T-cell (primary cell): ENCODE results near the gene DKK3. TPM values are rescaled to one million over a fixed set of nuclear protein-coding genes. Genes with fewer than 3 reads are reported as not detected.

Experiments used
- ATAC-seq, 4 experiments: fragments of 200-7000 bp in 3 of 4; fragments of 150-1000 bp in 1 of 4; cut with Tn5 transposase; replicated peaks in 1 of 4; 1 replicate in 3 of 4; 2 replicates in 1 of 4; pipeline ENCODE4 v1.10.0; 2021; ENCODE audit warnings: moderate library complexity in 3 of 4, mild to moderate bottlenecking in 2 of 4, moderate number of reproducible peaks in 1 of 4
- CTCF ChIA-PET, 2 donors: fragments of 300-600 bp; sonication (Branson Sonifier 250); formaldehyde crosslinking; loops; one replicate each; lab custom pipeline; 2022; ENCODE audit warnings: antibody characterized with exemption in 2 of 2; lab: Charles Lee
- POLR2A ChIA-PET, 2 donors: fragments of 300-600 bp; sonication (Branson Sonifier 250); formaldehyde crosslinking; loops; one replicate each; lab custom pipeline; 2022; ENCODE audit warnings: antibody characterized with exemption in 2 of 2; lab: Charles Lee
- DNase-seq, 35 experiments: peaks; one replicate each; pipeline versions ENCODE4 v3.0.0 to v3.0.0-alpha.2; 2013 to 2023
- H3K27ac ChIP-seq: one replicate; pipeline ENCODE4 v1.5.1; 2013; ENCODE audit warnings: low read length
- H3K27me3 ChIP-seq, 2 experiments: replicated peaks in 1 of 2; 1 replicate in 1 of 2; 2 replicates in 1 of 2; pipeline versions ENCODE4 v1.6.1 to v1.7.0; 2013; ENCODE audit warnings: low read length in 1 of 2, mixed read lengths in 1 of 2; ENCODE audit not compliant: control insufficient read depth in 2 of 2, insufficient read depth in 2 of 2; ENCODE audit errors: extremely low read depth in 1 of 2
- H3K36me3 ChIP-seq, 2 donors: 1 replicate in 1 of 2; 2 replicates in 1 of 2; pipeline versions ENCODE4 v1.6.1 to v1.7.0; 2013; ENCODE audit warnings: low read length in 1 of 2; ENCODE audit not compliant: control insufficient read depth in 2 of 2, insufficient read depth in 1 of 2; ENCODE audit errors: extremely low read depth in 1 of 2
- H3K4me1 ChIP-seq, 2 experiments: 1 replicate in 1 of 2; 2 replicates in 1 of 2; pipeline versions ENCODE4 v1.6.1 to v1.7.0; 2013; ENCODE audit warnings: low read length in 2 of 2, mixed read lengths in 1 of 2; ENCODE audit not compliant: insufficient read depth in 2 of 2, control insufficient read depth in 1 of 2; ENCODE audit errors: extremely low read depth in 1 of 2
- H3K4me3 ChIP-seq, 2 donors: 1 replicate in 1 of 2; 2 replicates in 1 of 2; pipeline versions ENCODE4 v1.5.1 to v1.7.0; 2013; ENCODE audit warnings: mild to moderate bottlenecking in 2 of 2, low read length in 1 of 2, moderate library complexity in 1 of 2; ENCODE audit not compliant: control insufficient read depth in 1 of 2; ENCODE audit errors: extremely low read depth in 1 of 2
- H3K9me3 ChIP-seq: 2 replicates; pipeline ENCODE4 v1.7.0; 2013
- H3K27ac Mint-ChIP-seq, 2 donors: one replicate each; pipeline ENCODE4 v1.8.0; 2020 to 2021; ENCODE audit warnings: mild to moderate bottlenecking in 2 of 2, mixed read lengths in 2 of 2
- H3K27me3 Mint-ChIP-seq, 2 donors: one replicate each; pipeline ENCODE4 v1.8.0; 2021 to 2022; ENCODE audit warnings: mixed read lengths in 2 of 2
- H3K36me3 Mint-ChIP-seq: one replicate; pipeline ENCODE4 v1.8.0; 2021; ENCODE audit warnings: mixed read lengths
- H3K4me1 Mint-ChIP-seq, 3 donors: one replicate each; pipeline ENCODE4 v1.8.0; 2020 to 2022; ENCODE audit warnings: mixed read lengths in 3 of 3, mild to moderate bottlenecking in 1 of 3
- H3K4me3 Mint-ChIP-seq, 3 donors: one replicate each; pipeline ENCODE4 v1.8.0; 2020 to 2022; ENCODE audit warnings: mild to moderate bottlenecking in 3 of 3, mixed read lengths in 3 of 3, moderate library complexity in 3 of 3
- H3K9me3 Mint-ChIP-seq, 3 donors: one replicate each; pipeline ENCODE4 v1.8.0; 2020 to 2022; ENCODE audit warnings: mixed read lengths in 3 of 3
- WGBS: methylation state at CpG from one replicate; pipeline ENCODE4 v1.1.5; 2013; ENCODE audit warnings: missing lambda C conversion rate; ENCODE audit not compliant: insufficient coverage; 5-methylcytosine and 5-hydroxymethylcytosine counted together
- total RNA-seq, 35 experiments: library from RNA in 6 of 35; stranded (reverse) in 6 of 35; fragments of 120-200 nt in 1 of 35; gene quantifications; one replicate each; pipeline versions ENCODE4 v1.2.1 to v1.2.4 and lab custom pipeline; 2013 to 2026

The DKK3 gene
- total RNA-seq, 5 donors from 2014 or later (not counting 1 experiment from before 2014, with no cell fraction given): 1.5 to 8.1 (median 2.7) TPM

DNA sequence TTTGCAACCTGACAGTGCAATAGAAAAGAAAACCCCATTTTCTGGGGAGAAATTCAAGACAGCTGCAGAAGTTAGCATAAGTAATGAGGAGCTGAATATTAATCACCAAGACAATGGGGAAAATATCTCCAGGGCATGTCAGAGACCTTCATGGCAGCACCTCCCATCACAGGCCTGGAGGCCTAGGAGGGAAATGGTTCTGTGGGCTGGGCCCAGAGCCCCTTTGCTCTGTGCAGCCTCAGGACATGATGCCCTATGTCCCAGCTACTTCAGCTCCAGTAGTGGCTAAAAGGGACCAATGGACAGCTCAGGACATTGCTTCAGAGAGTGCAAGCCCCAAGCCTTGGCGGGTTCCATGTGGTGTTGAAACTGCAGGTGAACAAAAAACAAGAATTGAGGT lies 14.6 kb upstream of the DKK3 start:
- no peak for ATAC-seq
- H3K4me1 ChIP-seq: no peaks in the 10 kb centered on the region
- no peak overlapping the region for H3K4me3 ChIP-seq
- no peaks in the 10 kb centered on the region for H3K36me3 ChIP-seq
- Mint-ChIP-seq H3K9me3 (peaks cover 6 to 11% (median 8%) of the 10 kb centered on the region in 3 donors), H3K4me3 (no peak overlapping the region), H3K4me1 (no peaks in the 10 kb centered on the region), H3K36me3 (peaks cover 3% of the 10 kb centered on the region), H3K27ac (no peak overlapping the region), H3K27me3 (peaks cover 11 to 28% of the 10 kb centered on the region in 2 donors)
- no peak overlapping the region for H3K27ac ChIP-seq
- 83% methylated on average over 1 of the region's 1 CpG for WGBS
- POLR2A ChIA-PET: no interaction called here
- no peak for DNase-seq
- CTCF ChIA-PET: no interaction called here
- H3K27me3 ChIP-seq: peaks cover 0 to 5% of the 10 kb centered on the region in 2 experiments
- no peaks in the 10 kb centered on the region for H3K9me3 ChIP-seq

DNA sequence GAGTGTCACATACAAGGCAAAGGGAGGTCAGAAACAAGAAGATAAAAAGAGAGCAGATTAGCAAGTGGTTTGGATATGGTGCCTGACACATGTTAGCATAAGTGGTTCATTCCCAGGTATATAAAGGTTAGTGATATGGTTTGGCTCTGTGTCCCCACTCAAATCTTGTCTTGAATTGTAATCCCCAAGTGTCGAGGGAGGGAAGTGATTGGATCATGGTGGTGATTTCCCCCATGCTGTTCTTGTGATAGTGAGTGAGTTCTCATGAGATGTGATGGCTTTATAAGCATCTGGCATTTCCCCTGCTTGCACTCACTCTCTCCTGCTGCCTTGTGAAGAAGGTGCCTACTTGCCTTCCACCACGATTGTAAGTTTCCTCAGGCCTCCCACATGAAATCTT lies 12.1 kb upstream of the DKK3 start:
- WGBS: no CpG with 5 or more reads among the region's 2 CpGs
- no peaks in the 10 kb centered on the region for H3K4me1 ChIP-seq
- Mint-ChIP-seq H3K27me3 (peaks cover 18 to 26% of the 10 kb centered on the region in 2 donors), H3K9me3 (peaks cover 6 to 11% (median 8%) of the 10 kb centered on the region in 3 donors), H3K36me3 (peaks cover 3% of the 10 kb centered on the region), H3K4me1 (no peaks in the 10 kb centered on the region), H3K27ac (no peak overlapping the region), H3K4me3 (no peak overlapping the region)
- no peak for DNase-seq
- H3K27ac ChIP-seq: no peak overlapping the region
- ChIA-PET POLR2A (no interaction called here), CTCF (no interaction called here)
- no peak overlapping the region for H3K4me3 ChIP-seq
- H3K36me3 ChIP-seq: no peaks in the 10 kb centered on the region
- no peaks in the 10 kb centered on the region for H3K9me3 ChIP-seq
- no peak for ATAC-seq
- peaks cover 2 to 6% of the 10 kb centered on the region in 2 experiments for H3K27me3 ChIP-seq

DNA sequence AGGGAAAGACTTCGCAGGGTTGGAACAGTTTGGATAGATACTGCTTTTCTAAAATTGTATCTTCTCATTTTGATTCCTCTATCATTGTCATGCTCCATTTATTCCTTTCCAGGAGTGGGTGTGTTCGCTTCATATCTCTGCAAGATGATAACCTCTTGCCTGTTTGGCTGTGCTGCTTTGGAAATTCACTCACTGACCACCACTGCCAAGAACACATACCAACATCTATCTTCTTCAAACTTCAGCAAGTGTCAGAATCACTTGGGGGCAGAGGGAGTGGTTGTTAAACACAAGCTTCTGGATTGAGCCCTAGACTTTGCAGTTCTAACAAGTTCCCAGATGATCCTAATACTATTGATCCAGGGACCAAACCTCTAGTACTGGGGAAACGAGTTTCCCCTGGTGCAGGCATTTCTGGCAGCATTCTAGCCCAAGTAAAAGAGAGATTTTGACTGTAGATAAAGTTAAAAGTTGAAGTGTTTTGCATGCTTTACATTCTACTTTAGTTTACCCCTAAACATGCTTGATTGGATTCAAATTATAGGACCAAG lies 11.5 kb upstream of the DKK3 start:
- POLR2A ChIA-PET: no interaction called here
- no peak overlapping the region for H3K4me3 Mint-ChIP-seq
- Histone ChIP-seq H3K27me3 (peaks cover 2 to 6% of the 10 kb centered on the region in 2 experiments), H3K4me1 (no peaks in the 10 kb centered on the region), H3K9me3 (no peaks in the 10 kb centered on the region), H3K36me3 (no peaks in the 10 kb centered on the region), H3K27ac (no peak overlapping the region), H3K4me3 (no peak overlapping the region)
- CTCF ChIA-PET: no interaction called here
- H3K4me1 Mint-ChIP-seq: no peaks in the 10 kb centered on the region
- peaks cover 6 to 11% (median 8%) of the 10 kb centered on the region in 3 donors for H3K9me3 Mint-ChIP-seq
- ATAC-seq (no peak), DNase-seq (no peak)
- H3K27ac Mint-ChIP-seq: no peak overlapping the region
- H3K36me3 Mint-ChIP-seq: peaks cover 3% of the 10 kb centered on the region
- H3K27me3 Mint-ChIP-seq: peaks cover 21 to 28% of the 10 kb centered on the region in 2 donors
- WGBS: no CpG with 5 or more reads among the region's 3 CpGs

DNA sequence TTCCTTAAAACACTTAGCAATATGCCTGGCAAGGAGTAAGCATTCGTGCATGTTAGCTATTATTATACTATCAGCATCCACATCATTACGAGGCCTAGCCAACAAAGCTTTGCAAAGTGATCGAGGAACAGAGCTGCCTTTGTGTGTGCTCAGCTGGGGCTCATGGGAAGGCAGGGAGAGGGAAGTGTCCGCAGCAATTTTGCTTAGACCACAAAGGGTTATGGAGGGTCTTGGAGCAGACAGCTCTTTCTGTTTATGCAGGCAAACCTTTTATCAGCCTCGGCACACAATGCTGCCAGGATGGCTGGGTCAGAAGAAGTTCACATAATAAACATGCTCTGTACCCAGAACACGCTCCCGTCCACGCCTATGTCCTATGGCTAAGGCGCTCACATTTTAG lies 10.9 kb upstream of the DKK3 start:
- ChIA-PET CTCF (no interaction called here), POLR2A (no interaction called here)
- no peak overlapping the region for H3K27ac Mint-ChIP-seq
- 80% methylated on average over 2 of the region's 9 CpGs for WGBS
- H3K4me1 Mint-ChIP-seq: no peaks in the 10 kb centered on the region
- Histone ChIP-seq H3K36me3 (no peaks in the 10 kb centered on the region), H3K27ac (no peak overlapping the region), H3K4me3 (no peak overlapping the region), H3K4me1 (no peaks in the 10 kb centered on the region), H3K9me3 (no peaks in the 10 kb centered on the region), H3K27me3 (peaks cover 2 to 8% of the 10 kb centered on the region in 2 experiments)
- H3K36me3 Mint-ChIP-seq: peaks cover 3% of the 10 kb centered on the region
- ATAC-seq (no peak), DNase-seq (no peak)
- H3K9me3 Mint-ChIP-seq: peaks cover 1 to 7% (median 3%) of the 10 kb centered on the region in 3 donors
- H3K4me3 Mint-ChIP-seq: no peak overlapping the region
- peaks cover 27 to 28% of the 10 kb centered on the region in 2 donors for H3K27me3 Mint-ChIP-seq

DNA sequence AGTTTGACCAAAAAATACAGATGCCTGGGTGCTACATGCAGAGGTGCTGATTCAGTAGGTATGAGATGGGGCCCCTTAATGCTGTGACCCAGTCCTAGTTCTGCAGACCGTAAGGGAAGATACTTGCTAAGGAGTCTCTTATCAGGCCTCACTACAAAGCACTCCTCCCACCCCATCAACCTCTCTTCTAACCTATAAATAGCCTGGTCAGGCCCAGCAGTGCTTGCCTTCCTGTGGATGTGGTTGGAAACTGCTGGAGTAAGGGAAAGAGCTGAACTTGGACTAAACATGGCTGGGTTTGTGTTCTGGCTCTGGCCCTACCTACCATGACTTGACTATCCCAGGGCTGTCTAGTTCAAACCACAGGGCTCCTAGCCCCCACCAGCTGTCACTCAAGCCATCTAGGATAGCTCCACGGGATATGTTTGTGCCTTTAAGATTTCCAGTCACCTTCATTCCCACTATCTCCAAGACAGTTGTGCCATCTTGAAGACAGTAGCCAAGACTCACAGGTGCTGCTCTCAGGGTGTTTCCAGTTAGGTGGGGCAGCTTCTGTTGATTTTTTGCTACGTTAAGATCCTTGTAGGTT lies 9.5 kb upstream of the DKK3 start:
- H3K4me3 Mint-ChIP-seq: no peak overlapping the region
- ChIA-PET POLR2A (no interaction called here), CTCF (no interaction called here)
- no peak overlapping the region for H3K27ac Mint-ChIP-seq
- no peak overlapping the region for H3K4me3 ChIP-seq
- H3K27ac ChIP-seq: no peak overlapping the region
- no peaks in the 10 kb centered on the region for H3K4me1 ChIP-seq
- no peaks in the 10 kb centered on the region for H3K4me1 Mint-ChIP-seq
- no peaks in the 10 kb centered on the region for H3K36me3 ChIP-seq
- H3K9me3 Mint-ChIP-seq: peaks cover 0 to 5% (median 0%) of the 10 kb centered on the region in 3 donors
- WGBS: no CpG with 5 or more reads among the region's 3 CpGs
- DNase-seq: no peak
- no peaks in the 10 kb centered on the region for H3K9me3 ChIP-seq
- ATAC-seq: no peak
- peaks cover 2 to 10% of the 10 kb centered on the region in 2 experiments for H3K27me3 ChIP-seq
- no peaks in the 10 kb centered on the region for H3K36me3 Mint-ChIP-seq
- peaks cover 26 to 36% of the 10 kb centered on the region in 2 donors for H3K27me3 Mint-ChIP-seq

DNA sequence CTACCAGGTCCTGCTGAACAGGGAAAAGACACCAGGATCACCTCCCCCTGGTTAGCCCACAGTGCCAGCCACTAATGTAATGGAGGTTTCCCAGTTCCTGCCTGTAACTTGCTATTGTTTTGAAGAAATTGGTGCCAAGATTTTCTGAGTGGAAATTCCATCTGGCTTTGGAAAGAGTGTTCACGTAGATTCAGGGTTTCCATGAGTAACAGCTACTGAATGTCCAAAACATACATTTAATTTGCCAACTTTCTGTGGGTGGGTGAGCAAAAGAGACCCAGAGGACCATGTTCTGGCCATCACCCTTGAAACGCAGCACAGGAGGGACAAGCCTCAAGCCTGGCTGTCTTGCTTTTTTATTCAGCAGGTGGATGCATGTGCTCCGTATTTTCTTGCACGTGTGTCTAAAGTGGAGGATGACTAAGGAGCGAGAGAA lies 8.8 kb upstream of the DKK3 start:
- peaks cover 2 to 10% of the 10 kb centered on the region in 2 experiments for H3K27me3 ChIP-seq
- no peaks in the 10 kb centered on the region for H3K36me3 ChIP-seq
- H3K27ac ChIP-seq: no peak overlapping the region
- ATAC-seq (no peak), DNase-seq (no peak)
- Mint-ChIP-seq H3K27me3 (peaks cover 20 to 35% of the 10 kb centered on the region in 2 donors), H3K9me3 (peaks cover 0 to under 1% (median 0%) of the 10 kb centered on the region in 3 donors), H3K4me3 (no peak overlapping the region), H3K36me3 (no peaks in the 10 kb centered on the region), H3K27ac (no peak overlapping the region), H3K4me1 (no peaks in the 10 kb centered on the region)
- CTCF ChIA-PET: no interaction called here
- POLR2A ChIA-PET: no interaction called here
- no peak overlapping the region for H3K4me3 ChIP-seq
- H3K9me3 ChIP-seq: no peaks in the 10 kb centered on the region
- H3K4me1 ChIP-seq: no peaks in the 10 kb centered on the region
- WGBS: 100% methylated on average over 1 of the region's 5 CpGs
